GM18498 (cell line): ENCODE data around the gene JCHAIN.
"Not testable (repeated sequence)": the region's sequence is repeated elsewhere in the genome, so short reads cannot be mapped to it uniquely, and the experiment has no call there.

Experiments used
- ATAC-seq: cut with Tn5 transposase; IDR thresholded peaks from one replicate; pipeline ENCODE4 v1.9.1; 2021; ENCODE audit warnings: mild to moderate bottlenecking, moderate library complexity; ENCODE audit not compliant: unreplicated experiment

JCHAIN gene

GRCh38 chr4:70666369-70666768 is at the start of gene JCHAIN:
JCHAIN (minus strand) TSS chr4:70666508; CDS start chr4:70666490, 18 bp downstream.
- peak; percentile 62 for ATAC-seq

DNA sequence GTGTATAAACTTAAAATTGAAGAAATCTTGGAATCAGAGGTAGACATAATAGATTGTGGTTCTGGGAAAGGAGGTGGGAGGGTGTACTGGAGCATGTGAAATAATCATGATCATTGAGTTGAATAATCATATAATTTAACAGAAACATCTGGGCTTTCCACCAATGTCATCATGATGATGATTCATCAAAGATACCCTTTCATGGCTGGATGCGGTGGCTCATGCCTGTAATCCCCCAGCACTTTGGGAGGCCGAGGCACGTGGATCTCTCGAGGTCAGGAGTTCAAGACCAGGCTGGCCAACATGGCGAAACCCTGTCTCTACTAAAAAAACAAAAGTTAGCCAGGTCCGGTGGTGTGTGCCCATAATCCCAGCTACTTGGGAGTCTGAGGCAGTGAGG is 48.8 kb upstream of the JCHAIN start:
- ATAC-seq, result peak; percentile 8

DNA sequence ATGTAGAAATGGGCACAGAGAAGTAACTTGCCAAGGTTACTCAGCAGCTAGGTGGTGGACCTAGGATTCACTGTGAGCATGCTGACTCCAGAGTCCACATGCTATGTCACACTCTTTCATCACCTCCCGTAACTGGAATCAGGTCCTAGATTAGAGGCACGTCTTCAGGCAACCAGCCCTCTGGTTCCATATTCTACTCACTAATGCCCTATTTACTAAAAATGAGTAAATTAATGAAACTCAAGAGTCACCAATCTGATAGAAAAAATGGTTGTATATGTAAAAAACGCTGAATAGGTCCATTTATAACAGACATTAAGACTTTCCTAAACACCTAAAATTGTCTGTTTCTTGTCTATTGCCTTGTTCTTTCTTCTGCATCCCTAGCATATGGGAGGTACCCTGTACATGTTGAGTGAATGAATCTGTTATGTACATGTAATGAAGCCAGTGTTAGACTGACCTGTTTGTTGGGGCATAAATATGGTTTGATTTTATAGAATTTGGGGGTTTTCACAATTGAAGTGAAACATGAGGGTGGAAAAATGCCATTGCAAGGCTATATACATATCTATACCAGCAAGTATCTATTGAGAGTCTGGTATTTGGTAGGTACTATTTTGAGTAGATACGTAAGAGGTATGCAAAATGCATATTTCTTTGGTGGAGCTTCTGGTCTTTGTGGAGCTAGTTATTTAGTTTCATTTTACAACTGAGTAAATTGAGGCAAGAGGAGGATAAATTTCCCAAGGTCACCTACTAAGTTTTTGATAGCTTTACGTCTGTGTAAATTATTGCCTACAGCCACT is 48.0 kb upstream of the JCHAIN start:
- ATAC-seq, result peak; percentile 58

- ATAC-seq, result peak; percentile 42
These were observed 47.3 kb upstream of the JCHAIN start for GRCh38 chr4:70713453-70714078.

GRCh38 chr4:70712604-70713452 is 46.5 kb upstream of the JCHAIN start:
- peak; percentile 7 for ATAC-seq

GRCh38 chr4:70712150-70712549 is 45.8 kb upstream of the JCHAIN start:
- no peak for ATAC-seq

- no peak for ATAC-seq
These were observed 45.3 kb upstream of the JCHAIN start for GRCh38 chr4:70711599-70711998.

GRCh38 chr4:70709611-70710205 is 43.4 kb upstream of the JCHAIN start:
- ATAC-seq, result no peak

GRCh38 chr4:70706516-70706915 is 40.2 kb upstream of the JCHAIN start:
- no peak for ATAC-seq

- no peak for ATAC-seq
These were observed 39.7 kb upstream of the JCHAIN start for GRCh38 chr4:70706044-70706461.

DNA sequence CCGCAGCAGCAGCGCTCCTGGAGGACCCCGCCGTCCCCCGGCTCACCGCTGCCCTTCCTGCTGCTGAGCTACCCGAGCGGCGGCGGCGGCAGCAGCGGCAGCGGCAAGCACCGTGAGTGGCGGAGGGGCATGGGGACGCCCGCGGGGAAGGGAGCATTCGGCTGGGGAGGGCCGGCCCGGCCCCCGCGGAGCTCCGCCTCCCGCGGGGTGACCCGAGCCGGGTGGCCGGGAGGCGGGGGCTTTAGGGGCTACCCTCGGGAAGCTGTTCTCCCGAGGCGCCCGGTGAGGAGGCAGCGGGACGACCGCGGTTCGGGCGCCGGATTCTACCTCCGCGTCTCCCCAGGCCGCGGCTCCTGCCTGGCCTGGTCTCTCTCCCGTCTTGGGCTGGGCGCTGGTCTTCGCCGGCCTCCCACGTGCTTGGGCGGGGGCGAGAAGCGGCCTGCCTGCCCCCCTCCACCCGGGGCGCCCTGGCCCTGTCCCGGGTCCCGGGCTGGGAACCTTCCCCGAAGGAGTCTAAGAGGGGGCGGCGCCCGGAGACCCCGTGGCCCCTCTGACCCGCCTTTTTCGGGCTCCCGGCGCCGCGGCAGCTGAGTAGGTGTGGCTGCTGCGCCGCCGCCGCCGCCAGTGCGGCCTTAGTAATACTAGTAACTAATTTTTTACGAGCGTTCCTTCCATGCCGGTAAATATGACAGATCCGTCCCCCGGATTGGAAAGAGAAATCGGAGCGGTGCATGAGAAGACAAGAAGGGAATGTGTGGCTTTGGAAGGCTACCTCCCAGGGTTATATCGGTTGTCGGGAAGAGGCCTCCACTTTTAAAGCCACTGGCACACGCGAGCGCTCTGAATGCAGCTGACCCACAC is 39.1 kb upstream of the JCHAIN start:
- ATAC-seq, result peak; percentile 65

GRCh38 chr4:70704931-70705182 is 38.5 kb upstream of the JCHAIN start:
- peak; percentile 43 for ATAC-seq

- ATAC-seq, result peak; percentile 77
These were observed 38.1 kb upstream of the JCHAIN start for GRCh38 chr4:70704215-70704930.

GRCh38 chr4:70703619-70704214 is 37.4 kb upstream of the JCHAIN start:
- no peak for ATAC-seq

DNA sequence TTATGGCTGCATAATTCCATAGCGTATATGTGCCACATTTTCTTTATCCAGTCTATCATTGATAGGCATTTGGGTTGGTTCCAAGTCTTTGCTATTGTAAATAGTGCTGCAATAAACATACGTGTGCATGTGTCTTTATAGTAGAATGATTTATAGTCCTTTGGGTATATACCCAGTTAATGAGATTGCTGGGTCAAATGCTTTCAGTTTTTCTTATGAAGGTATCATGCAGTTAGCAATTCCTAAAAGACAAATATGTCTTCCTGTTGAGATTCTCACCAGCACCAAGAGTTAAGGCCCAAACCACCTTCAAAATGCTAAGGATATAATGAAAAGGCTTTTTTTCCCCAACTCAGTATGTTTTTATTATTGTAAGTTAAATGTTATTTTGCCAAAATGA is 36.3 kb upstream of the JCHAIN start:
- ATAC-seq, result not testable (repeated sequence)

GRCh38 chr4:70701271-70701670 is 35.0 kb upstream of the JCHAIN start:
- ATAC-seq, result no peak

DNA sequence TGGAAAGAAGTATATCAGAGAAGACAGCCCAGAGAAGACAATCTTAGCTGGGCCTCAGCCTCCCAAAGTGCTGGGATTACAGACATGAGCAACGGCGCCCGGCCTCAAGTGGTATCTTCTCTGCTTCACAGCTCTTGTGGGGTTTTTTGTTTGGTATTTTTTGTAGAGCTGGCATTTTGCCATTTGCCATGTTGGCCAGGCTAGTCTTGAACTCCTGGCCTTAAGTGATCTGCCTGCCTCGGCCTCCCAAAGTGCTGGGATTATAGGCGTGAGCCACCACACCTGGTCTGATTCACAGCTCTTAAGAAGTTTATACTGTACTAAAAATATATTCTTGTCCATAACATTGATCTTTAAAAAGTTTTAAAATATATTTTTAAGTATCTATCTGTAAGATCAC is 34.4 kb upstream of the JCHAIN start:
- no peak for ATAC-seq

- ATAC-seq, result not testable (repeated sequence)
These were observed 32.1 kb upstream of the JCHAIN start for GRCh38 chr4:70698435-70698834.

DNA sequence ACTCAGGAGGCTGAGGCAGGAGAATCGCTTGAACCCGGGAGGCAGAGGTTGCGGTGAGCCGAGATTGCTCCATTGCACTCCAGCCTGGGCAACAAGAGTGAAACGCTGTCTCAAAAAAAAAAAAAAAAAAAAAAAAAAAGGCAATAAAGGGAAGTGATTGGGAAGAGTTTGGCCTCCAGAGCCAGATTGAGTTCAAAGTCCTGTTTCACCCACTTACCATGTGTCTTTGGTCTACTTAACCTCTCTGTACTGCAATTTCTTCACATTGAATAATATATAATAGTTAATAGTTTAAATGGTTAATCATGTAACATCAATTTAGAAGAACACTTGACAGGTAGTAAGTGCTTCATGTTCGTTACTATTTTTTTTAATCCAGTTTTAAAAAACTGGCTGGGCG is 28.3 kb upstream of the JCHAIN start:
- not testable (repeated sequence) for ATAC-seq
